ENCODE data around the gene WSCD2.
A peak's percentile ranks its signal among the peaks of the same experiment; 100 is the strongest.

WSCD2 gene

DNA sequence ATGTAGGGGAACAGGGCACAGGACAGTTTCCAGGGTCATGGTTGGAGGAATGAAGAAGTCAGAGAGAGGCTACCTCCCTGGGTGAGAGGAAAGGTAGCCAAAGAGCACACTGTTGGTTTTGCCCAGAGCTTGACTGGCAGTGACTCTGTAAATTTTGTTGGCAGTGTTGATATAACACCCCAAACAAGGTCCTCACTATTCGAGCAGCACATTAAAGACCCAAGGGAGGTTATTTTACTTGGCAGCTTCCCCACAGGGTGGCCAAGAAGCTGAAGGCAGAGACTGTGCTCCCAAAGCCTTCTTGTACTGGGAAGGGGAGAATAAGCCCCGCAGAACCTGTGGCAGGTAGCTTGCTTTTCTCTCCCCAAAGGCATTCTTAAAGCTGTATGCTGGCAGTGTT, 40.6 kb downstream of the WSCD2 start:
- DNase-seq: no peak

DNA sequence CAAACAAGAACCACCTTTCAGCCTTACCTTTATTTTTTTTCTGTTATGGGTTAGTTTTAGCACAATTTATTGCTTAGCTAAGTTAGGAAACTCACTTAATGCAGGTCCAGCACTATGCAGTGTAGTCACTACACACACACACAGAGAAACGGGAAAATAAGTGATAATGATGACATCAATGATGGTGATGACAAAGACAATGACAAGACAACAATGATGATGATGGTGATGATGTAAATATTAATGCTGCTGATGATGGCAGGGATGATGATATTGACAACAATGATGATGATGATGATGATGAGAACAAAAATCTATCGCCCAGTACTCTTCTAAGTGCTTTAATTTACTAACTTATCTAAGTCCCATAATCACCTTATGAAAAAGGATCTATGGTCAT, 41.1 kb downstream of the WSCD2 start:
- DNase-seq: no peak

DNA sequence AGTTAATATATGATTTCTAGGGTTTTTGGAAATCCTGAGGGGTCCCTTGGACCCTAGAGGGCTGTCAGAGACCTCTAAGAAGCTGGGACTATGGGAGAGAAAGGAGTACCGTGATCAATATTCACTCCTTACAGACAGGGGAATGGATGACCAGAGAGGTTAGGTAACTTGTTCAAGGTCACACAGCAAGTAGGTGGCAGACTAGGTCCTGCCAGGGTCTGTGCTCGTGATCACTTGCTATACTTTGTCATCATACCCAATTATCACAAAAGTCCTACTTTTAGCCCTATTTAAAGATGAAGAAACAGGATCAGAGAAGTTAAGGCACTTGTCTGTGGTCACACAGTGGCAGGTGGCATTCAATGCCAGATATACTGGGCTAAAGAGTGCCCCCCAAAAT, 42.9 kb downstream of the WSCD2 start:
- DNase-seq: no peak

DNA sequence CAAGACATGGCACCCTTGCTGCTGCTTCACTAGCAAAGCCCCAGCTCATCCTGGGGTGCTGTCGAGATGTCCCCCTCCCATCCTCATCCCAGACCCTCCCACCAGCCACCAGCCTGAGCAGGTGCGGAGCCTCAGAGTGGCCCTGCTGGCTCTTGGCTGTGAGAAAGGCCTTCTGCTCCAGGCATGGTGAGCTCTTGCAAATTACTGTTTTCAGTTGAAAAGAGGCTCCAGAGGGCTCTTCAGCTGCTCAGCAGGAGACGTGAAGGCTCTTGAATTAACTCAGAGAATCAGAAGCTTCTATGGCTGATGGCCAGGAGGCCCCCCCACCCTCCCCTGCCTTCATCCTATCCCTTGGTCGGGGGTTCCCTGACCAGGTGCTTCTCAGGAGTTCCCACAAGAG, 44.1 kb downstream of the WSCD2 start:
- no peak for DNase-seq

DNA sequence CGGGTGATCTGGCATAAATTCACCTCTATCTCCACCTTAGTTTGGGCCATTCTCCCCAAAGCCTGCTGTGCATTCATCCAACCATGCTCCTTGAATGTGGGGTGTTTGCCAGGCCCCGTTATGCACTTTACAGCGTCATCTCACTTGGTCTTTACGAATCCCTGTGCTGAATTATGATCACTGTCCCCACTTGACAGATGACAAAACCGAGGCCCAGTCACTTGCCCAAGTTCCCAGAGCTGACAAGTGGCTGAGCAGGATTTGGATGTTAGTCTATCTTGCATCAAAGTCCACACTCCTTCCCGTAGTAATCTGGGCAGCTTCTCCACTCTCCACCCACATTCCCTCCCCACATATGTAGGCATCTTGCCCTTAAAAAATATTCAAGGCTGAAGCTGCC, 44.8 kb downstream of the WSCD2 start:
- DNase-seq: no peak

DNA sequence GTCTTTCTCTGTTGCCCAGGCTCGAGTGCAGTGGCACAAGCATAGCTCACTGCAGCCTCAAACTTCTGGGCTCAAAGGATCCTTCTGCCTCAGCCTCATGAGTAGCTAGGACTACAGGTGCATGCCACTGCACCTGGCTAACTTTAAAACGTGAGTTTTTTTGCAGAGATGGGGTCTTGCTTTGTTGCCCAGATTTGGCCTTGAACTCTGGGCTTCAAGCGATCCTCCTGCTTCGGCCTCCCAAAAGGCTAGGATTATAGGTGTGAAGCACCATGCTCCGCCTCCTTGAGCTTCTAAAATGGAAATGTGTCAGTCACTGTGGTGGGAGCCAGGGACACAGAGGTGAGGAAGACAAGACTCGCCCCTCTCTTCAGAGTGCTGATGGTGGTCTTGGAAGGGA, 45.6 kb downstream of the WSCD2 start:
- DNase-seq: no peak

DNA sequence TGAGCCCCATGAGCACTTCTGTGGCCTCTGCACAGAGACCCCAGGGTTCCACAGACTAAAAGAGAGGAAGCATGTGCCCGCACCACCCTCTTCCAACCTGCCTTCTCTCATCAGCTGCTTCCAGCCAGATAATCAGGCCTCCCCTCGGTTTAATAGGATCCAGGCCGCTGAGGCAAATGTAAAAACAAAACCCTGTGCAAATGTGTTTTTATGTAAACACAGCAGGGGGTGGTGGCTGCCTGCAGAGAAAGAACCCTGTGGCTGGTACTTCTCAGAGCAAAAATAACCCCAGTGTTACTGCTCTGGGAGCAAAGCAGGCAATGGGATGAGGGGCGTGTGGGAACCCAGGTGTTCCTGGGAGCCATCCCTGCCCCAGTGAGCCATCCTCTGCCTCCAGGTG, 46.2 kb downstream of the WSCD2 start:
- no peak for DNase-seq

DNA sequence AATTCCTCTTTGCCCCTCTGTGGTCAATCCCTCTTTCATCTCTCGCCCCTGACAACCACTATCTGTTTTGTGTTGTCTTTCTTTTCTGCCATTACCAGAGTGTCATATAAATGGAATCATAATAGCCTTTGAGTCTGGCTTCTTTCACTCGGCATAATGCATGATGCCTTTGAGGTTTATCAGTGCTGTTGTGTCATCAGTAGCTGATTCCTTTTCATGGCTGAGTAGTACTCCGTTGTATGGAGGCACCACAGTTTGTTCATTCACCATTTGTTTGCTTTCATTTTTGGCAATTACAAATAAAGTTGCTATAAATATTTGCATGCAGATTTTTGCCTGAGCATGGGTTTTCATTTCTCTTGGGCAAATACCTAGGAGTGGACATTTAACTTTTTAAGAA, 47.2 kb downstream of the WSCD2 start:
- no peak for DNase-seq

DNA sequence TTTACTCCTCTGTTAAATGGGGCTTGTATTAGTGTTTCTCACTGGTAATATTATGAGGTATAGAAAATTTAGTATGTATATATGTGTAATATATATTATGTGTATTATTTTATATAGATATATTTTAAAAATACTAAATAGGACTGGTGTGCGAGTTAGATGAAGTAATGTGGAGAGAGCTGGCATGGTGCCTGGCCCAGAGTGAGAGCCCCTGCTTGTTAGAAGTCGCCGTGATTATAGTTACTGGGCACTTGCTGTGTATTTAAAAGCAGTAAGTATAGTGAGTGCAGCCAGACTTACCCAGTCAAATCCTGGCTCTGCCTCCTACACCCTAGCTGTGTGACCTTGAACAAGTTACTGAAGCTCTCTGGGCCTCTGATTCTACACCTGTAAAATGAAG, 48.0 kb downstream of the WSCD2 start:
- no peak for DNase-seq

DNA sequence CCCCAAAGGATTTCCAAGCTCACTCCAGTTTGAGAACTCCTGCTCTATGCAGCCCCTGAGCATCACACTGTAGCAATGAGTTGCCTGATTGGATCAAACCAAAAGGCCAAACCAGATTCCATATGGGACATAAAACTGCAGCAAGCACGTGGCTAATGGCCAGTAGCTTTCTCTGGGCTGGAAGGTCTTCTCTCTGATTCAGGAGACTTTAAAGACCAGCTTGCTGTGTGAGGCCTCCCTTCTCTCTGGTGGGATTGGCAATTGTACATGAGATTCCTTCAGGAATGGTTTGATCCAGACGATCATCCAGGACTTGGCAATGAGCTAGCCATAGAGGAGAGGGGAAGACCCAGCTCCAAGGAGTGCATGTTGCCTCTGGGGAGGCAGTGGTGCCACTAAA, 50.2 kb downstream of the WSCD2 start:
- no peak for DNase-seq

DNA sequence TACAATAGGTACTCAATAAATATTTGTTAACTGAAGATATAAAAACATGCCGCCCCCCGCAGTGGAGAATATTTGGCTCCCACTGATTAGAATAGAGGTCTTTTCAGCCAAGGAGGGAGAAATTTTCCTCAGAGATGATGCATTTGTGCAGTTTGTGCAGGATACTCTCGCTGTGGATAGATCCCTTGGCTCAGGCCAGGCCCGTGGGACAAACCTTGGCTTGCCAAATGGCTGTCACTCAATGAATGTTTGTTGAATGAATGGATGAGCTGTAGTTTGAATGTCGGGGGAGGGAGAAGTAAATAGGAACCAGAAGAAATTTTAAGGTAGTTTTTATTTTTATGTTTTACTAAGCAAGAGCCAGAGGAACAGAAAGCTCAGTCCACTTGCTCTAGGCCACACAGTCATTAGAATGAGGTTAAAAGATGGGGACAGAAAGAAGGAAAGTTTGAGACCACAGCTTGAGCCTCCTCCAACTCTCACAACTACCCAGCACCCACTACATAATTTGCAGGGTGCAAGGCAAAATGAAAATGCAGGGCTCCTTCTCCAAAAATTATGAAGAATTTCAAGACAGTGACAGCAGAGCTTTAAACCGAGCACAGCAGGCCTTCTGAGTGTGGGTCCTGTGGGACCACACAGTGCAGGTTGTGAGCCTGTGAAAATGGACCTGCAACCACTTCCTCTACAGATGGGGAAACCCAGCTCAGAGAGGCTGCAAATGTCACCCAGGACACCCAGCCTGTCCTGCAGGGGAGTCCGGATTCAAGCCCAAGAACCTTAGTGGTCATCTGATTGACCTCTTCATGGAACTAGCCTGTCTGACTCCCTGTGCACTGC, 51.4 kb downstream of the WSCD2 start:
- DNase-seq: no peak

DNA sequence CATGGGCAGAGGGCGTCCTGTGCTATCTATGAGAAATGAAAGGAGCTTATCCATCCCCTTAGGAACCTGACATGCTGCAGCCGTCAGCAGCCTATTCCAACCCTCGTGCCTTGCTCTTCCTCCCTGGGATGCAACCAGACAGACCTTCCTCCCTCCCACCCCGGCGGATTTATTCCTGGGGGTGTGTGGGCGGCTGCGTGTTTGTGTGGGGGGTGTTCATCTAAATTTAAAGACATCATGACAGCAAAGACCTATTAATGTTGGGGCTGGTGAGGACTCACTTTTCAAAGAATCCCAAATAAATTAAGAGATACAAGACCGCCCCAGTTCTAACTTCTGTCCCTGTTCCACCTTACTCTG, 52.0 kb downstream of the WSCD2 start:
- no peak for DNase-seq

DNA sequence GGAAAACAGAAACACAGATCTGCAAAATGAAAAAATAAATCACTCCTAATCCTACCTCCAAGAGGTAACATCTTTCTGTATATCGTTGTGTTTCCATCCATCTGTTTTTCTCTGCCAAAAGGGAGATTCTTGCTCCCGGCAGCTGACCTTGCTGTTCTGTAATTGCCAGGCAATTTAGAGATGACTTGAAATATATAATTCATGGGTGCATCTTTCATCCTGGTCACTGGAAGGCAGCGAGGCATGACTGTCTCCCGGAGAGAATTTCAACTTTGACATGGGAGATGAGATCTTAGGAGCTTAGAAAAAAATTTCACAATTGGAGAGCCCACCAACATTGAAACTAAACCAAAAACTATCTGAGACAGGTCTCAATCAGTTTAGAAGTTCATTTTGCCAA, 53.0 kb downstream of the WSCD2 start:
- DNase-seq: no peak

DNA sequence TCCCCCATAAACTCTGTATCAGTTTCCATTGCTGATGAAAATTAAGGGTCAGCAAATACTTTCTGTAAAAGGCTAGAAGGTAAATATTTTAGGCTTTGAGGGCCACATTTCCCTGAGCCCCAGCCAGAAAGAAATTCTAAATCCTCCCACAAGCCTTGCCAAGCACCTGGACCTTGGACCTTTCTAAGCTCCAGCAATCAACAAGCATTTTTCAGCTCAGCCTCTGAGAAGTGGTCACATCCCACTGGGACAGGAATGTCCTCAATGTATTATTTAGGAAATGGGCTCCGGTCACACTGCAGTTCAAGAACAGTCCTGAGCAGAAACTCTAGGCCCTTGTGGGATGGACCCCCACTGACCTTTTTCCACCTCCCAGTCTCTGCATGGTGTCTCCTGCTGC, 55.9 kb downstream of the WSCD2 start:
- no peak for DNase-seq

DNA sequence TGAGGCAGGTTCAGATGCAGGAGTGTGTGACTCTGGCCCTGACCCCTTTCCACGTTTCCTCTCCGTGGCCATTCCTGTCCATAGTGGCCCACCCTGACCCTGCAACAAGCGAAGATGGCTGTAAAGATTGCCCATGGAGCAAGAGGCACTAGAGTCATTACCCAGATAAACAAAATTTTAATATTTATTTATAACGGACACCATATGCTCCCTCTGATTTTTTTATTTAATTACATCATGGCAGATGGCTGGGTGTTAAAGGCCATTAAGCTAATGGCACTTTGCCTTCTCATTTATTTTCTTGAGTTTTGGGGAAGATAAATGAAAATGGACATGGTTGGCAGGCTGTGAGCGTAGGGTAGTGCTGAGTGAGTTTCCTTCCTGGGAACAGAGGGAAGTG, 58.7 kb downstream of the WSCD2 start:
- DNase-seq: no peak

DNA sequence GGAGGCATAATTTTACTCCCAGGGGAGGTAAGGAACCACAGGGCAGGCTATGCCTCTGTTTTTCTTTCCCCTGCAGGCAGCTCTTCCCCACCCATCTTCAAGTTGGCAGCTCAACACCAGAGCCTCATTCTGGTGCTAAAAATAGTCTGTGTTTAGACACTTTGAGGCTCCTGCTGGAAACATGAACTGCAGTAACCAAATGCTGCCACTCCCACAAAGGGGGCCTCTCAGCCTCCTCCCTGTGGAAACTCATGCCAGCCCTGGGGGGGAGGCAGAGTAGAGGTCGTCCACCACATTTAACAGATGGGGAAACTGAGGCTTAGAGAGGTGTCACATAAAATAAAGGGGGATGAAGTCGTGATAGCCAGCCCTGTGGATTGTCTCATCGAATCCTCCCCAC, 61.4 kb downstream of the WSCD2 start:
- DNase-seq: no peak

DNA sequence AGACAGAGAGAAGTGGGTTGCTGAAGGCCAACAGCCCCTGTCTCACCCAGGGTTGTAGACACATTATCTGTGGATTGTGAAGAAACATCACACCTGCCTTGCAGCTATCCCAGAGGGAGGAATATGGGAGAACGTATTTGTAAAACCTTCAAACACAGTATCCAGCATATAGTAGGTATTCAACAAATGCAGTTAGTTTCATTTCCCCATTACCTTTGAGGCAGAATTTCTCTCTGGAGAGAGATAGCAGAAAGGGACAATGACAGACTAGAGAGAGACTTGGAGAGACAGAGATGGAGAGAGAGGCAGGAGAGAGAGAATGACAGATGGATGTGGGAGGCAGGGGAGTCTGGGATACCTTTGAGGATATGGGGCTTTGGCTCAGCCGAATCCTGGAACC, 62.0 kb downstream of the WSCD2 start:
- no peak for DNase-seq

DNA sequence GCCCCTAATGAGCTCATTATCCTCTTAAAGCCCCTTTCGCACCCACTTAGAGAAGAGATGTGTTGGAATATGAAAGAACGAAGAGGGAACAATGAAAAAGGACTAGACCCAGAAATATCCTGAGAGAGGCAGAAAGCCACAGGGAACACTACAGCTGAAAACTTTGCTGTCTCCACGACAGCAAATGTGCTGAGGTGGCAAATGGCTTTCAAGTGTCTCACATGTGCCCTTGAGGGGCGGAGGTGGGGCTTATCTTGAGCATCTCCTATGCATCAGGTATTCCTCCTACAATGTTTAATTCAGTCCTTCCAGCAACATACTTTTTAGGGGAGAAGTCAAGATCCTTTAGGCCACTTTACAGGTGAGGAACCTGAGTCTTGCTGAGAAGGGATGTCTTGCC, 62.9 kb downstream of the WSCD2 start:
- no peak for DNase-seq

DNA sequence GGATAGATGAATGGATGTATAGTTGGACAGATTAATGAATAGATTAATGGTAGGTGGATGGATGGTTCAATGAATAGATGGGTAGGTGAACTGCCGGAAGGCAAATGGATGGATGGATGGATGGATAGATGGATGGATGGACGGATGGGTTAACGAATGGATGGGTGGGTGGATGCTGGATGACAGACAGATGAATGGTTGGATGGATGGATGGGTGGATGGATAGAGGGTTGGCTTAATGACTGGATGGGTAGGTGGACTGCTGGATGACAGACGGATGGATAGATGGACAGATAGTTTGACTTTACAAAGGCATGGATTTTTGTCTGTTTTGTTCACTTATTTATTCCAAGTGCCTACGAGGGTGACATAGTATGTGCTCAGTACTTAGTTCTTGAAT, 64.4 kb downstream of the WSCD2 start:
- DNase-seq: no peak

DNA sequence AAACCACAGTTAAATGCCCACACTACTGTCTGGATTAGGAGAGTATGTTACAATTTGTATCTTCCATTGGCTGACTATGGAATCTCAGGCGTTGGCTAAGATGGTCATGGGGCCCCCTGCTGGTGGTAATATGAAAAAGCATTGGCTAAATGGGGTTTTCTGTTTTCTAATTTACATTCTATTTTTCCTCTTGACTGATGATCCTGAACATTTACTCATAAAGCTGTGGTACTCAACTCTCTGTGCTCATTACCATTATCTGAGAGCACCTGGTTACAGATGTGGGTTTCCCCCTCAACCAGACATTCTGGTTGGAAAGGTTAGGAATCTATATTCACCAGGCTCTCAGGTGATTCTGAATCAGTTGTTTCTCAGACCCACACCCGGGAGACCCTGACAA, 64.8 kb downstream of the WSCD2 start:
- DNase-seq: peak in 1 of 2 experiments; percentile 2

DNA sequence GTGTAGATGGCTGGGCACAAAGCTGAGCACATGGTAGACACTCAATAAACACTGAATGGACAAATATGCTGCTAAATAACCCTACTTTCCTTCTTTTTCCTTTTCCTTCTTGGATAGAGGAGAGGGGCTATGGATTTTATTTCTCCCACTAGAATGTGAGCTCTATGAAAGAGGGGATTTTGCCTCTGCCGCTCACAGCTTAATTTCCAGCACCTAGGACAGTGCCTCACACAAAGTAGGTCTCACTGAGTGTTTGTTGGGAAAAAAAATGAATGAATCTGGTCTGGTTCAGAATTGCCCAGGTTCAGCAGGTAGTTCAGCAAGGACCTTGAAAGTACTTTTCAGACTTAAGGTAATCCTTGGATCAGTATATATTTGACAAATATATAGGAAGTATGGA, 65.5 kb downstream of the WSCD2 start:
- DNase-seq: no peak

DNA sequence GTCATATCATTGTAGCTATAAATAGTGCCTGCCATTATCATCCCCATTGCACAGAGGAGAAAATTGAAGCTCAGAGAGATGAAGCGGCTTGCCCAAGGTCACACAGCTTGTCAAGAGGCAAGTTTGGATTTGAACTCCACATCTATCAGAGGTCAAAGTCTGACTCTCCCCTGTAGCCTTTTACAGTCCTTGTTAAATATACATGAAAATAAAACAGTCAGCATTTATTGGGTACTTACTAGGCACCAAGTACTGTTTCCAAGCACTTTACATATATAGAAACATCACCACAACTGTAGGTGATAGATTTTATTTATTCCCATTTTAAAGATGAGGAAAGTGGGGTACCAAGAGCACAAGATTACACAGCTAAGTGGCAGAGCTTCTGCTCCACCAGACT, 67.2 kb downstream of the WSCD2 start:
- DNase-seq: no peak

DNA sequence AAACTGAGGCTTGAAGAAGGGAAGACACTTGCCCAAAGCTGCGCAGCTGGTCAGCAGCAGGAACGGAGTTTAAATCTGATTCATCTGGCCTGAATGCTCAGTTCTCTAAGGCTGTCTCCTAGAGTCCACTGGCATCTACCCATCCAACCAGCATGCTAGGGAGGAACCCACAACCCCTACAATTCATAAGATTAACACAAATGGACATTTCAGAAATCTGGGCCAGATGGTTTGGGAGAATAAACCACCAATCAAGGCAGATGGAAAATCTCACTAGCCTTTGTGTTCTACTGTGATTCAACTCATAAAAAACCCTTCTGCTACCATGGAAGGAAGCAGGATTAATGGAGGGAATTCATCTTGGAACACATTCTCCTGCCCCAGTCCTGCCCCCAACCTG, 67.8 kb downstream of the WSCD2 start:
- no peak for DNase-seq

DNA sequence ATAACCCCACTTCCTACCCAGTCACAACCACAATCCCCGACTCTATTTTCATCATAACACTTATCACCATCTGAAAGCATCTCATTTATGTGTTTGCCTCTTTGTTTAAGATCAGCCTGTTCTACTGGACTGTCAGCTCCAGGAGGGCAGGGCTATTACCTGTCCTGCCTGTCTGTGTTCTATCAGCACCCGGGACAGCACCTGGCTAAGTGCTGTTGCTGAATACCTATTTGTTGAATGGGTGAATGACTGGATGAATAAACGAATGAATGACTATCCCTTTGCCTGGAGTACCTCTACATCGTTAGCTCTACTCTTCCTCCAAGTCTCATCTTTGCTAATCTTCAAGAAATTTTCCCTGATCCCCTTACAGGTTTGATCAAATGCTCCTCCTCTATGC, 69.0 kb downstream of the WSCD2 start:
- DNase-seq: no peak

DNA sequence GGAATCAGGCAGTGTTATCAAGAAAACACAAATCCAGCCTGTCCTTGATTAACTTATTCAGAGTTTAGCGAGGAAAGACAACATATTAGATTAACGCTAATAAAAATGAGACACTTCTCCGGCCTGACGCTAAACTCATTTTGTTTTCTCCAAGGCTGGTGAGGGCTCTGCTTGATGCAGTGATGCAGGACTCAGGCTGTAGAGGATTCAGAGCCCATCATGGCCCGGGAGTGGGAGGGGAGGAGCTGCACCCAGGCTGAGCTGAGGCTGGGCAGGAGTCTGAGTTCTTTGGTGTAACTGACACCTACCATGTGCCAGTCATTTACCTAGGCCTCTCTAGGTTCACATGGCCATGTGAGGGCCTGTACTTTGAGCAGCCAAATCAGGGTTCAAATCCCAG, 70.0 kb downstream of the WSCD2 start:
- no peak for DNase-seq

DNA sequence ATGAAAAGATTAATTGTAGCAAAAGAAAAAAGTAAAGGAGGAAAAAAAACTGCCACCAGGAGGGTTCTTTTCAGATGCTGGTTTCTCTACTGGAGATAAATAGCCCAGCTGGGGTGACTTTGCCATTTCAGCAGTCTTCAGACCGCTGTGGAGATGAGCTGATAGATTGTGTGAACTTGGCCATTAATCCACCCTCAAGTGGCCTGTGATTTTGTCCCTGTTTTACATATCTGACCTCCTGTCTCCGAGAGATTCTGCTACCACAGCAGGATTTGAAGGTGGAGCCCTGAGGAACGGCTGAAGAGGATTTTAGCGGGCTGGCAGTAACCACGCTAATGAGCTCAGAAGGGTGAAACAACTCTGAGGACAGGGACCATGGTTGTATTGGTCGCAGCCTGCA, 72.7 kb downstream of the WSCD2 start:
- DNase-seq: no peak

Data from AML-193 (cell line).